ENCODE measurements around the gene SERINC3. TPM values are rescaled to one million over a fixed set of nuclear protein-coding genes. Genes with fewer than 3 reads are reported as not detected.

The SERINC3 gene
- total RNA-seq, 1 donor from 2014 or later = 120 TPM

DNA sequence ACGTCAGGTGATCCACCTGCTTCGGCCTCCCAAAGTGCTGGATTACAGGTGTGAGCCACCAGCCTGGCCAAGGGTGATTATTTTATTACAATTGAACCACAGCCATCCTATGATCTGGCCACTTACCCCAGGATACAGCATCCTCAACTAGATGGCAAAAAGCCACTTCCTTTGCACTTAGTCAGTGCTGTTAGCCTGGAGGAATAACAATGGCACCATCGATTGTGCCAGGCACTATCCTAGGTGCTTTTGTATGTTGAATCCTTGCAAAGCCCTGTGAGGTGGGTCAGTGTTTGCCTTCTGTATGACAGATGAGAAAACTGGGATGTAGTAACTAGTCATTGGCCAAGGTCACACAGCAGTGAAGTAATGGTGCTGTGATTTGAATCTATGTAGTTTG is 57.4 kb downstream of the SERINC3 start:
- no peak for DNase-seq (ENCODE audit: low spot score)

DNA sequence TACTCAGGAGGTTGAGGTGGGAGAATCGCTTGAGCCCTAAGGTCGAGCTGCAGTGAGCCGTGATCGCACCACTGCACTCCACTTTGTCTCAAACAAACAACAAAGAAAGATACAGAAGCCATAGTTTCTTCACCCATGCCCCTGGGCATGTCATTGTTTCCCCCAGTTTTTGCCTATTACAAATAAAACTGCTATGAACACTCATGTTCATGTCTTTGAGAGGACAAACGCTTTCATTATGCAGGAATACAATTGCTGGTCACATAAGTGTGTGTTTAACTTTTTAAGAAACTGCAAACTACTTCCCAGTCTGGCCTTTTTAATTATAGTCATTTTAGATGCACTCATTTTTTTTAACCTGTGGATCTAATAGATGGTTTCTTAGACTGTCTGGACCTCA is 58.4 kb downstream of the SERINC3 start:
- DNase-seq (ENCODE audit: low spot score) = no peak

- no peak for DNase-seq (ENCODE audit: low spot score)
Observed at GRCh38 chr20:44461803-44462174, 60.1 kb downstream of the SERINC3 start.

- DNase-seq (ENCODE audit: low spot score) = peak; percentile 60
Observed at GRCh38 chr20:44461142-44461802, 60.6 kb downstream of the SERINC3 start.

DNA sequence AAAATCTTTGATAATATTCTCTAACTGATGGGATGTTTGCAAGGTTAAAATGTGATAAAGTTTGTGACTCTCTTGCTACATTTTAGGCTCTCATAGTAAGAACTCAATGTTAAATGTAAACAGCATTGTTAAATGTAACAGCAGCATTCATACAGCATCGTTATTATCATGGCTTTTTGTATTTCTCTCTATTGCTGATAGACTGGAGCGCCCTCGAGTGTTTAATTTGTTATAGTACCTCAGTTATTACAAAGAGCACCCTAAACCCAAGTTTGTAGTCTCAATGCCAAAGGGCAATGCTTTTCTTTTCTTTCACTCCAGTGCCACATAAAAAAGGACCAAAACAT is 61.1 kb downstream of the SERINC3 start:
- no peak for DNase-seq (ENCODE audit: low spot score)

DNA sequence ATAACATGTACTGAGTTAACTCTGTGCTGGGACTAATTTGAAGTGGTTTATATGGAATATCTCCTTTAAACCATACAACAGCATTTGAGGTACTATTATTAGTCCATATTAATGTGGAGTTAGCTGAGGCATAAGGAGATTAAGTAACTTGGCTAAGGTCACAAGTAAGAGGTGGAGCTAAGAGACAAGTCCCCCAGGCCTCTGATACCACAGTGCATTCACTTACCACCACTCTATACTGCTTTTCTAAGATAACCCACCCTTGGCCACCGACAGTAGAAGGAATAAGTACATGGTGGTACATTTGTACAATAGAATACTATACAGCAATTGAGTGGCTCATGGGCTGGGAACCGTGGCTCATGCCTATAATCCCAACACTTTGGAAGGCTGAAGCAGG is 62.6 kb downstream of the SERINC3 start:
- DNase-seq (ENCODE audit: low spot score) = no peak

DNA sequence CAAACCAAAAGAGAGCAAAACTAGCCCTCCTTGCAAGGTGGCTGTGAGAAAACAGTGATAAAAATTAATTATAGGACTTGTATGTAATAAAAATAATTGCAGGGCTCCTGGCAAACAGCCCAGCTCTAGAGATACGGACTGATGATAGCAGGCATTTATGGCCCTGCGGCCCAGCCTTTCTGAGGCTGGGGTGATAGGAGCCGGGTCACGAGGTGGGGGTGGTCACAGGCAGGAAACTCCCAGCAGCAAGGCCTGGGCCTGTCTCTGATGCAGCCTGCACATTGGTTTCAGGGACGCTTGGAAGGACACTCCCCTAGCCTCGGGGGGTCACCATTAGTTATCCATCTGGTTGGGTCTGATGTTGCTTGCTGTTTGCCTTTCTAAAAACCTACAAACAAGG is 64.9 kb downstream of the SERINC3 start:
- no peak for DNase-seq (ENCODE audit: low spot score)

- no peak for DNase-seq (ENCODE audit: low spot score)
Observed at GRCh38 chr20:44456611-44457010, 65.3 kb downstream of the SERINC3 start.

- no peak for DNase-seq (ENCODE audit: low spot score)
Observed at GRCh38 chr20:44455126-44455525, 66.7 kb downstream of the SERINC3 start.

DNA sequence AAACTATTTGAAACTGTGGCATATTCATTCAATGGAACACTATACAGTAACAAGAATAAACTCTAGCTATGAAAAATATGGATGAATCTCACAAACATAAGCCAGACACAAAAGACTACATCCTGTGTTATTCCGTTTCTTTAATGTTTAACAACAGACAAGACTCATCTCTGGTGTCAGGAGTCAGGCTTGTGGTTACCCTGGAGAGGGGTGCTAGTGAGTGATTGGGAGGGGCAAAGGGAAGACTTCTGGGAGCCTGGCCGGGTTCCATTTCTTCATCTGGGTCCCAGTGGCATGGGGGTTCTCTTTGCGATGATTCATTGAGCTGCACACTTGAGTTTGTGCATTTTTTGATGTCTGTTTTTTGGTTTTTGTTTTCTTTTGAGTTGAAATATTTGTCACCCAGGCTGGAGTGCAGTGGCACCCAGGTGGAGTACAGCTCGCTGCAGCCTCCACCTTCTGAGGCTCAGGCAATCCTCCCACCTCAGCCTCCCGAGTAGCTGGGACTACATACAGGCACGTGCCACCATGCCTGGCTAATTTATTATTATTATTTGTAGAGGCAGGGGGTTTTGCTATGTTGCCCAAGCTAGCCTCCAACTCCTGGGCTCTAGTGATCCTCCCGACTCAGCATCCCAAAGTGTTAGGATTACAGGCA is 67.4 kb downstream of the SERINC3 start:
- DNase-seq (ENCODE audit: low spot score) = no peak

- DNase-seq (ENCODE audit: low spot score) = no peak
Observed at GRCh38 chr20:44450903-44451450, 70.9 kb downstream of the SERINC3 start.

GRCh38 chr20:44450281-44450889 is 71.5 kb downstream of the SERINC3 start:
- no peak for DNase-seq (ENCODE audit: low spot score)

- DNase-seq (ENCODE audit: low spot score) = no peak
Observed at GRCh38 chr20:44449864-44450263, 72.0 kb downstream of the SERINC3 start.

DNA sequence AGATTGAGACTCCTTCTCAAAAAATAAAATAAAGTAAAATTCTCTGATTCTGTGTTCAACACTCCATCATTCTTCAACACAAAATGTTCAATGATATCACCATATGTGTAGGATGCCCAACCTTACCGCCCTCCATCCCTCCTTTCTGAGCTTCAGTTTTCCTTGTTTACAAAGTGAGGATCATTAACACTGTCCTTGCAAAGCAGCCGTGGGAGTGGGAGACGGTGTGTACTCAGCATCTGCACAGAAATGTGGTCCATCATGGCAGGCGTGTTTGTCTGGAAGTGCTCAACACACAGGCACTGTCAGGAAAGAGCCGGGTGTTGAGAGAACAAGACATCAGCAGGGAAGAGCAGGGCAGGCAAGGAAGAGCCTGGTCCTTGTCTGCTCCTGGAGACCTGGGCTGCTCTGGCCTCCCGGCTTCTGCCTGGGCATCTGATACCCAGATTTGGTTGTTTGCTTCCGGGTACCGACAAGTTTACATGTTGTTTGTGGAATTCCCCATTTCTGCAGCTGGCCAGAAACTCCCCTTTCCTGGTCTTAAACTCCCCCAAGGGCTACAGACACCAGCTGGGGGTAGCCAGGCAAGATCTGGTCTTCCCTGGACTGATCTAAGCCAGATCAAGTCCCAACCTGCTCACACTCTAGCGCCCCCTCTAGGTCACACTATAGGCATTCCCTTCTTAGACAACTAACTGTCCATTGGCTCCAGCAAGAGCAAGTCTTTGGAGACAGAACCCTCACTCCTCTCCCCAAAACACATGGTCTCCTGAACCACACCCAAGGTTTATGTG is 72.9 kb downstream of the SERINC3 start:
- DNase-seq (ENCODE audit: low spot score) = no peak

- DNase-seq (ENCODE audit: low spot score) = no peak
Observed at GRCh38 chr20:44447827-44448419, 73.9 kb downstream of the SERINC3 start.

Other genes starting within 250 kb of the SERINC3 start
- 10.9 TPM for gene FITM2, start 210.9 kb downstream of the SERINC3 start, total RNA-seq
- gene R3HDML, start 185.0 kb downstream of the SERINC3 start, total RNA-seq = not detected
- gene HNF4A, start 166.4 kb downstream of the SERINC3 start, total RNA-seq = 74.4 TPM
- 14.8 TPM for gene TTPAL, start 46.2 kb downstream of the SERINC3 start, total RNA-seq
- 92.0 TPM for gene PKIG, start 60.5 kb upstream of the SERINC3 start, total RNA-seq
- 5.1 TPM for gene ADA, start 129.6 kb upstream of the SERINC3 start, total RNA-seq
- gene CCN5, start 193.3 kb upstream of the SERINC3 start, total RNA-seq = 1.6 TPM
- gene KCNK15, start 223.8 kb upstream of the SERINC3 start, total RNA-seq = 14.2 TPM